Left ventricle myocardium inferior (tissue), 1 donor: Measurements from ENCODE around the gene CDH11. TPM values are rescaled to one million over a fixed set of nuclear protein-coding genes. Genes with fewer than 3 reads are reported as not detected.
A peak's percentile ranks its signal among the peaks of the same experiment; 100 is the strongest.

Experiments
- DNase-seq: peaks from one replicate; pipeline ENCODE4 v3.0.0-alpha.2; 2020
- H3K27ac ChIP-seq: fragments of 200-600 bp; replicated peaks from 2 replicates; pipeline ENCODE4 v1.8.0; 2021
- H3K27me3 ChIP-seq: fragments of 200-600 bp; 2 replicates; pipeline ENCODE4 v1.8.0; 2021; ENCODE audit warnings: low read depth
- H3K36me3 ChIP-seq: fragments of 200-600 bp; 2 replicates; pipeline ENCODE4 v1.8.0; 2021
- H3K4me1 ChIP-seq: fragments of 200-600 bp; 2 replicates; pipeline ENCODE4 v1.8.0; 2021
- H3K4me3 ChIP-seq: fragments of 200-600 bp; 2 replicates; pipeline ENCODE4 v1.8.0; 2021; ENCODE audit warnings: mild to moderate bottlenecking, moderate library complexity
- H3K9me3 ChIP-seq: fragments of 200-600 bp; replicated peaks from 2 replicates; pipeline ENCODE4 v1.8.0; 2021
- intact Hi-C: fragments of 100-400 bp; cut with micrococcal nuclease; formaldehyde crosslinking; loops from one replicate; pipeline ENCODE4 v1.11.0; 2022
- total RNA-seq: library from RNA; stranded (reverse); fragmentation: NEBNext Ultra II Directional; extraction: Animal tissue kit (Norgen Biotek cat#: 25700); gene quantifications from one replicate; pipeline ENCODE4 v1.2.1, GENCODE V29; 2021
- TF ChIP-seq, protein P1 (sequence below): fragments of 200-600 bp; IDR thresholded peaks from 2 replicates; pipeline ENCODE4 v1.8.0; 2021; ENCODE audit warnings: antibody characterized with exemption, mild to moderate bottlenecking, borderline replicate concordance
- donor health status: DM: no; HTN: yes; CAD: no; lungs with severe emphysema.

CDH11 gene
- total RNA-seq, 1 donor from 2014 or later: 20.9 TPM

DNA sequence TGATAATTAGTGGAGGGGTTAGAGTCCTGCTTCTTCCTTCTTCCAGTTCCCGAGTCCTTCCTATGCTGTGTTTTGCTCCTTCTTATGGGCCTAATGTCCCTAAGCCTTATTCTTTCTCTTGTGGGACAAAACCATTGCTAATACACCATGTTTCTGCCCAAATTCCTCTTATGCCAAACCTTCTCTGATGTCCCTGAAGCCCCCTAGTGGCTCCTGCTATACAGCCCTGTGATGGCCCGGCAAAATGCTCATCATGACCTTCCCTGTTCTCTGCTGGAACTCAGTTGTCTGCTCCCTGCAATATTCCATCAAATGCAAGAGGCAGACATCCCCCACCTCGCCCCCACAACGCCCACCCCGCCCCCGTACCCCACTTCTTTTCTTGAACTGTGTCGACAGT lies 171.6 kb downstream of the CDH11 start:
- Histone ChIP-seq H3K27me3 (no peaks in the 10 kb centered on the region), H3K36me3 (peaks cover 8% of the 10 kb centered on the region), H3K27ac (no peak overlapping the region), H3K4me3 (no peak overlapping the region), H3K9me3 (no peaks in the 10 kb centered on the region), H3K4me1 (no peaks in the 10 kb centered on the region)
- TF ChIP-seq, protein P1, sequence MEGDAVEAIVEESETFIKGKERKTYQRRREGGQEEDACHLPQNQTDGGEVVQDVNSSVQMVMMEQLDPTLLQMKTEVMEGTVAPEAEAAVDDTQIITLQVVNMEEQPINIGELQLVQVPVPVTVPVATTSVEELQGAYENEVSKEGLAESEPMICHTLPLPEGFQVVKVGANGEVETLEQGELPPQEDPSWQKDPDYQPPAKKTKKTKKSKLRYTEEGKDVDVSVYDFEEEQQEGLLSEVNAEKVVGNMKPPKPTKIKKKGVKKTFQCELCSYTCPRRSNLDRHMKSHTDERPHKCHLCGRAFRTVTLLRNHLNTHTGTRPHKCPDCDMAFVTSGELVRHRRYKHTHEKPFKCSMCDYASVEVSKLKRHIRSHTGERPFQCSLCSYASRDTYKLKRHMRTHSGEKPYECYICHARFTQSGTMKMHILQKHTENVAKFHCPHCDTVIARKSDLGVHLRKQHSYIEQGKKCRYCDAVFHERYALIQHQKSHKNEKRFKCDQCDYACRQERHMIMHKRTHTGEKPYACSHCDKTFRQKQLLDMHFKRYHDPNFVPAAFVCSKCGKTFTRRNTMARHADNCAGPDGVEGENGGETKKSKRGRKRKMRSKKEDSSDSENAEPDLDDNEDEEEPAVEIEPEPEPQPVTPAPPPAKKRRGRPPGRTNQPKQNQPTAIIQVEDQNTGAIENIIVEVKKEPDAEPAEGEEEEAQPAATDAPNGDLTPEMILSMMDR: no peak
- intact Hi-C loops: no loop called here
- no peak for DNase-seq

DNA sequence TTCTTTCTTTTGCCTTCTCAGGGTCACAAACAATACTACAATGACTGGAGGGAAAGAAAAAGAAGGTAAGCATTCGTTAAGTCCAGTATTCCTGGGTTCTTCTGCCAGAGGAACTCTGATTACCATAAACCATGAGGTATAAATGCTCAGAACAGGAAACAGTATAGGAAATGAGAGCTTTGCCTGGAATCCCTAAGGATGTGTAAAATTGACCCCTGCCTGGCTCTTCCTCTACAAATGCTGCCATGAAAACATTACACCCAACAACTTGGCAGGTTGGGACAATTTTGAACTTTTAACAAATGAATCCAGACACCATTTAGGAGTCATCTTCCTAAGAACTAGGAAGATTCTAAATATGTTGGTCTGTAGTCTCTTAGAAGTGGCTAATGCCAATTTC lies 173.8 kb downstream of the CDH11 start:
- no peak for DNase-seq
- Histone ChIP-seq H3K4me1 (no peaks in the 10 kb centered on the region), H3K36me3 (peaks cover 8% of the 10 kb centered on the region), H3K27ac (no peak overlapping the region), H3K27me3 (no peaks in the 10 kb centered on the region), H3K9me3 (no peaks in the 10 kb centered on the region), H3K4me3 (no peak overlapping the region)
- intact Hi-C loops: no loop called here
- TF ChIP-seq, protein P1: no peak

GRCh38 chr16:64947651-64948050 lies 174.2 kb downstream of the CDH11 start:
- no peaks in the 10 kb centered on the region for H3K9me3 ChIP-seq
- no peaks in the 10 kb centered on the region for H3K4me1 ChIP-seq
- no peak for DNase-seq
- H3K27me3 ChIP-seq: no peaks in the 10 kb centered on the region
- TF ChIP-seq, protein P1: no peak
- no peak overlapping the region for H3K27ac ChIP-seq
- peaks cover 8% of the 10 kb centered on the region for H3K36me3 ChIP-seq
- no peak overlapping the region for H3K4me3 ChIP-seq
- intact Hi-C loops: no loop called here

- H3K9me3 ChIP-seq: no peaks in the 10 kb centered on the region
- peak; percentile 19 for DNase-seq
- no peak overlapping the region for H3K27ac ChIP-seq
- peaks cover 9% of the 10 kb centered on the region for H3K4me1 ChIP-seq
- no peak overlapping the region for H3K4me3 ChIP-seq
- H3K36me3 ChIP-seq: no peaks in the 10 kb centered on the region
- no peaks in the 10 kb centered on the region for H3K27me3 ChIP-seq
- intact Hi-C loops: no loop called here
- TF ChIP-seq, protein P1: no peak
These were observed 188.0 kb downstream of the CDH11 start for GRCh38 chr16:64933885-64934284.

DNA sequence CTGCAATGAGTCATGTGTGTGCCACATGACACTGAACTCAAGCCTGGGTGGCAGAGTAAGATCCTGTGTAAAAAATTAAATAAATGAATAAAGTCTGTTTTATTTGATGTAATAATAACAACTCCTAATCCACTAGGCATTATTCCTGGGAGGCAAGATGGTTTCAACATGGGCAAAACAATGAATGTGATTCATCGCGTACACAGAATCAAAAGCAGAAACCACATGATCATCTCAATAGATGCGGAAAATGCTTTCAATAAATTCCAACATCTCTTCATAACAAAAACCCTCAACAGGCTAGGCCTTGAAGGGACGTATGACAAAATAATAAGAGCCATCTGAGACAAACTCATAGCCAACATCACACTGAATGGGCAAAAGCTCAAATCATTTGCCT lies 195.4 kb downstream of the CDH11 start:
- Histone ChIP-seq H3K9me3 (peaks cover 23% of the 10 kb centered on the region), H3K27ac (no peak overlapping the region), H3K4me1 (no peaks in the 10 kb centered on the region), H3K27me3 (no peaks in the 10 kb centered on the region), H3K36me3 (no peaks in the 10 kb centered on the region), H3K4me3 (no peak overlapping the region)
- DNase-seq: no peak
- intact Hi-C loops: no loop called here
- TF ChIP-seq, protein P1: no peak

DNA sequence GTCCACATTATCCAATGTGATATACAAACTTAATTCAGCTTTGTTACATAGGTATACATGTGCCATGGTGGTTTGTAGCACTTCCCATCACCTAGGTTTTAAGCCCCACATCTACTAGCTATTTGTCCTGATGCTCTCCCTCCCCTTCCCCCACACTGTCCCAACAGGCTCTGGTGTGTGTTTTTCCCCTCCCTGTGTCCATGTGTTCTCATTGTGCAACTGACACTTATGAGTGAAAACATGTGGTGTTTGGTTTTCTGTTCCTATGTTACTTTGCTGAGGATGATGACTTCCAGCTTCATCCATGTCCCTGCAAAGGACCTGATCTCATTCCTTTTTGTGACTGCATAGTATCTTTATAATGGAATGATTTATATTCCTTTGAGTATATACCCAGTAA lies 196.7 kb downstream of the CDH11 start:
- DNase-seq: no peak
- Histone ChIP-seq H3K27ac (no peak overlapping the region), H3K9me3 (peaks cover 23% of the 10 kb centered on the region), H3K4me3 (no peak overlapping the region), H3K27me3 (no peaks in the 10 kb centered on the region), H3K4me1 (no peaks in the 10 kb centered on the region), H3K36me3 (no peaks in the 10 kb centered on the region)
- TF ChIP-seq, protein P1: no peak
- intact Hi-C loops: no loop called here
